Central memory CD8-positive, alpha-beta T cell (primary cell): ENCODE measurements around the gene SCG2.
"Not testable (repeated sequence)": the region's sequence is repeated elsewhere in the genome, so short reads cannot be mapped to it uniquely, and the experiment has no call there.

Source experiments
- ATAC-seq: fragments of 150-1000 bp; cut with Tn5 transposase; replicated peaks from 2 replicates; pipeline ENCODE4 v1.10.0; 2022; ENCODE audit warnings: mild to moderate bottlenecking, moderate FRiP score, moderate number of reproducible peaks; ENCODE audit not compliant: poor library complexity, severe bottlenecking; ENCODE audit errors: extremely low read depth
- DNase-seq, 2 donors: peaks; one replicate each; pipeline ENCODE4 v3.0.0; 2021; ENCODE audit warnings: low spot score in 2 of 2
- H3K27ac Mint-ChIP-seq: one replicate; pipeline ENCODE4 v1.8.0; 2022; ENCODE audit warnings: low read depth, mild to moderate bottlenecking, moderate library complexity, mixed read lengths
- H3K27me3 Mint-ChIP-seq: one replicate; pipeline ENCODE4 v1.8.0; 2022; ENCODE audit warnings: mixed read lengths
- H3K36me3 Mint-ChIP-seq: one replicate; pipeline ENCODE4 v1.8.0; 2022; ENCODE audit warnings: mild to moderate bottlenecking, moderate library complexity, mixed read lengths; ENCODE audit not compliant: insufficient read depth
- H3K4me1 Mint-ChIP-seq: one replicate; pipeline ENCODE4 v1.8.0; 2022; ENCODE audit warnings: mixed read lengths
- H3K4me3 Mint-ChIP-seq: one replicate; pipeline ENCODE4 v1.8.0; 2022; ENCODE audit warnings: mild to moderate bottlenecking, moderate library complexity, mixed read lengths
- H3K9me3 Mint-ChIP-seq: one replicate; pipeline ENCODE4 v1.8.0; 2022; ENCODE audit warnings: mixed read lengths

The SCG2 gene

GRCh38 chr2:223602972-223603371 is 811 bp upstream of the SCG2 start:
- ATAC-seq (no peak), DNase-seq (no peak)
- Mint-ChIP-seq H3K27ac (no peak overlapping the region), H3K9me3 (peaks cover 6% of the 10 kb centered on the region), H3K4me3 (no peak overlapping the region), H3K4me1 (no peaks in the 10 kb centered on the region), H3K27me3 (peaks cover 41% of the 10 kb centered on the region), H3K36me3 (no peaks in the 10 kb centered on the region)

GRCh38 chr2:223601018-223601417 is 1.1 kb downstream of the SCG2 start:
- no peaks in the 10 kb centered on the region for H3K4me1 Mint-ChIP-seq
- H3K4me3 Mint-ChIP-seq: no peak overlapping the region
- peaks cover 6% of the 10 kb centered on the region for H3K9me3 Mint-ChIP-seq

DNA sequence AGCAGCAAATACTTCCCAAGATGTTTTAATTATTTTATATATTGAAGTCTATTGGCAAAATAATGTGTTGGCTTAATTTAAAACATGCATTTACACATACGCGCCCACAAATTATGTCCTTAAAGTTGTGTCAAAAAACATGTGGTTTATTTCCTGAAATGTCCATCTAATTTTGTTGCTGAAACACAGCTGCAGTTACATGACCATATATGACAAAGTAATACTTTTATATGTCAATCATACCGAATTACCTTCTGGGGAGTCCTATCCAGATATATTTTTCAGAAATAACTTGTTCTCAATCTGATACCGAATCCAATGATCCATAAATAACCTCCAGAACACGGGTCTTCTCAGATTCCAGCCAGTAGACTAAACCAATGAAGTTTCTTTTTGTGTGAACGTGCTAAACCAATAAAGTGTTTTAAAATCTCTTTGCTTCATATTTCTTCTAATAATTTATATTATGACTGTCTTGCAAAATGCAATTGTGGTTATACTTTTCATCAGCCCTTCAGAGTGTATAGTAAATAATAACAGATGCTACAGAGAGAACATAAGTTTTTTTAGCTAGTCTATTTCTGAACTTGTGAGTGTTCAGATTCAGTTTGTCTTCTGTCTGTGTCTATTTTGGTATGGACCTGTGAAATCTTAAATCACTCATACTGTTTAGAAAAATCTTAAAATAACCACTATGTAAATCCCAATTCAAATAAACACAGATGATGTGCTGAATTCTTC is 2.4 kb downstream of the SCG2 start:
- no peaks in the 10 kb centered on the region for H3K36me3 Mint-ChIP-seq
- no peak overlapping the region for H3K4me3 Mint-ChIP-seq
- peaks cover 26% of the 10 kb centered on the region for H3K27me3 Mint-ChIP-seq
- ATAC-seq: no peak
- H3K27ac Mint-ChIP-seq: no peak overlapping the region
- DNase-seq: no peak
- H3K4me1 Mint-ChIP-seq: no peaks in the 10 kb centered on the region
- H3K9me3 Mint-ChIP-seq: peaks cover 6% of the 10 kb centered on the region

More at GRCh38 chr2:223601018-223601417, 1.1 kb downstream of the SCG2 start:
- no peak for ATAC-seq
- H3K36me3 Mint-ChIP-seq: no peaks in the 10 kb centered on the region
- no peak overlapping the region for H3K27ac Mint-ChIP-seq
- DNase-seq: no peak
- H3K27me3 Mint-ChIP-seq: peaks cover 36% of the 10 kb centered on the region

DNA sequence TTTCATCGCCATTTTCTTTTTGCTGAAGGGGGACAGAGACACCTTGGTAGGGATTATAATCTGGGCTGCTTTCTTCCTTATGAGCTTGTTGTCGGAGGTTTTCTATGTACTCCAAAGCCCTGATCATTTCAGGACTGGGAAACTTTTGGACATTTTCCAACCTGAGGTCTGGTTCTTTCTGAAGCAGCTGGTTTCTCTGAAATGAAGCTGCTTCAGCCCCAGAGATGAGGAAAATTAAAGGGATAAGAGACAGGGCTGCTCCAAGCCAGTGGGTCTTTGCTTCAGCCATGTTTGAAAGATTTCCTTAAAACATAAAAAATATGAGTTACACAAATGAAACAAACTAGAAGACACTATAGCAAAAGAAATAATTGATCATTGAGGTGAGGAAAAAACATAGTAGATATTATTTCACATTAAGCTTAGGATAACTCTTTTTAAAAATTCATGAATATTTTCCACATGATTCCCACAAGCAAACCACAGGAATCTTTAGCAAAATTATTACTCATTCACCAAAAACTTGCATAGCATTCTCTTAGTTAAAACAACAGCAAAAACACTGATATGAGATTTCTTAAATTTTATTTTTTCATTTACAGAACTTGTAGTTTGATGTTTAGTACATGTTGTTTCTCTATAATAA is 3.0 kb downstream of the SCG2 start:
- Mint-ChIP-seq H3K4me1 (no peaks in the 10 kb centered on the region), H3K9me3 (peaks cover 6% of the 10 kb centered on the region), H3K4me3 (no peak overlapping the region), H3K27me3 (peaks cover 20% of the 10 kb centered on the region), H3K27ac (no peak overlapping the region), H3K36me3 (no peaks in the 10 kb centered on the region)
- no peak for DNase-seq
- ATAC-seq: no peak

DNA sequence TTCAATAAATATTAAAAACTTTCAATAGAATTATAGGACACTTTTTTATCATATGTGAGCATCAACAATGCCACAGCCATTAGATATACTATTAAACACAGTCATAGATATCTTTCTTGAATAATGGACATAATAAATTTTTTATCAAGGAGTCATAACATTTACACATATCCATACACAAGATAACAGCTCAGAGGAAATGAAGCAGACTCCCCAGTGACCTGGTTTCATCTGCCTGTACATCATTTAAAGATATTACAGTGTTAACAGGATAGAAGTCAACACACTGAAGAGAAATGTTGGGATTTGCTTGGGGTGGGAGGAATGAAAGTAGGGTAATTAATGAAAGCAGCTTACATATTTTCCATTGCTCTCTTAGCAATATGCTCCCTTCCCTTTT is 5.1 kb downstream of the SCG2 start:
- Mint-ChIP-seq H3K27me3 (peaks cover 20% of the 10 kb centered on the region), H3K9me3 (peaks cover 6% of the 10 kb centered on the region), H3K4me1 (no peaks in the 10 kb centered on the region), H3K4me3 (no peak overlapping the region), H3K36me3 (no peaks in the 10 kb centered on the region), H3K27ac (no peak overlapping the region)
- DNase-seq: no peak
- no peak for ATAC-seq

DNA sequence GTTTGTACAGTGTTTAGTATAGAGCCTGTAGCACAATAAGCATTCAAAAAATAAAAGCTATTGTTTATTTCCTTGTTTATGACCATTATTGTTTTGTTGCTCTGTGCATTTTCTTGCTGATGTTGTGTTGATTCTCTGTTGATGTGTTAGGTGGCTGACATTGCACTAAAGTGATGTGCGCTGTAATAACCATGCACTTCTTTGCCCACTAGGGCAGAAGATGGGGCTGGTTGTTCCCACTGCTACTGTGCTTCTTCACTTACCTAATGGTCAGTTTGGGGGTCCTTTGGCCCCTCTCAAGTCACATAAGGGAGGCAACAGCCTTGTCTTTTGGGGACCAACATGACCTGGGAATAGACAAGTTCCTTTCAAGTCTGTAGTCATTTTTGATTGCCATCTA is 6.0 kb downstream of the SCG2 start:
- Mint-ChIP-seq H3K9me3 (peaks cover 6% of the 10 kb centered on the region), H3K27ac (no peak overlapping the region), H3K36me3 (no peaks in the 10 kb centered on the region), H3K27me3 (peaks cover 20% of the 10 kb centered on the region), H3K4me1 (no peaks in the 10 kb centered on the region), H3K4me3 (no peak overlapping the region)
- ATAC-seq (no peak), DNase-seq (no peak)

GRCh38 chr2:223594831-223595230 is 7.3 kb downstream of the SCG2 start:
- peaks cover 6% of the 10 kb centered on the region for H3K9me3 Mint-ChIP-seq
- H3K4me3 Mint-ChIP-seq: no peak overlapping the region
- no peak for DNase-seq
- no peak for ATAC-seq
- H3K4me1 Mint-ChIP-seq: no peaks in the 10 kb centered on the region
- H3K27ac Mint-ChIP-seq: no peak overlapping the region
- H3K27me3 Mint-ChIP-seq: peaks cover 20% of the 10 kb centered on the region
- H3K36me3 Mint-ChIP-seq: no peaks in the 10 kb centered on the region

DNA sequence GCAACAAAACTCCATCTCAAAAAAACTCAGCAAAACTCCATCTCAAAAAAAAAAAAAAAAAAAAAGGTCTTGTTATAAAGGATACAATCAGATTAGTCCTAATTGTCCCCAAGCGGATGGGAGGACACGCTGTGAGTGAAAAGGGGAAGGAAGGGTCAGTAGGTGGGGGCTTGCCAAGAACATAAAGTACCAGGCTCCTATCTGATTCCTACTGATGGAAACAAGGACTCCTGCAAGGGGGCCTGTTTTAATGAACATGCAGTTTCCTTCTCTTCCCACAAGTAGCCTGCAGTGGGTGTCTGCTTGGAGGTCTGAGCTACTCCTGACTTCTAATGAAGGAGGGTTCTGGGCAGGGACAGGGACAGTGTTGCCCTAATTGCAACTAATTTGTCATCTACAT is 7.9 kb downstream of the SCG2 start:
- Mint-ChIP-seq H3K4me1 (no peaks in the 10 kb centered on the region), H3K9me3 (peaks cover 6% of the 10 kb centered on the region), H3K4me3 (no peak overlapping the region), H3K27me3 (peaks cover 19% of the 10 kb centered on the region), H3K36me3 (no peaks in the 10 kb centered on the region), H3K27ac (no peak overlapping the region)
- no peak for ATAC-seq
- no peak for DNase-seq

- H3K27ac Mint-ChIP-seq, DNase-seq, ATAC-seq, H3K9me3 Mint-ChIP-seq, H3K4me3 Mint-ChIP-seq, H3K36me3 Mint-ChIP-seq, H3K27me3 Mint-ChIP-seq, H3K4me1 Mint-ChIP-seq: not testable (repeated sequence)
Observed at GRCh38 chr2:223592689-223593088, 9.5 kb downstream of the SCG2 start.

- Mint-ChIP-seq H3K4me1 (no peaks in the 10 kb centered on the region), H3K9me3 (no peaks in the 10 kb centered on the region), H3K36me3 (no peaks in the 10 kb centered on the region), H3K27me3 (no peaks in the 10 kb centered on the region), H3K4me3 (no peak overlapping the region), H3K27ac (no peak overlapping the region)
- ATAC-seq (no peak), DNase-seq (no peak)
Observed at GRCh38 chr2:223591596-223591995, 10.6 kb downstream of the SCG2 start.

GRCh38 chr2:223590964-223591363 is 11.2 kb downstream of the SCG2 start:
- Mint-ChIP-seq H3K9me3 (no peaks in the 10 kb centered on the region), H3K36me3 (no peaks in the 10 kb centered on the region), H3K4me1 (no peaks in the 10 kb centered on the region), H3K27ac (no peak overlapping the region), H3K27me3 (no peaks in the 10 kb centered on the region), H3K4me3 (no peak overlapping the region)
- ATAC-seq: no peak
- no peak for DNase-seq

DNA sequence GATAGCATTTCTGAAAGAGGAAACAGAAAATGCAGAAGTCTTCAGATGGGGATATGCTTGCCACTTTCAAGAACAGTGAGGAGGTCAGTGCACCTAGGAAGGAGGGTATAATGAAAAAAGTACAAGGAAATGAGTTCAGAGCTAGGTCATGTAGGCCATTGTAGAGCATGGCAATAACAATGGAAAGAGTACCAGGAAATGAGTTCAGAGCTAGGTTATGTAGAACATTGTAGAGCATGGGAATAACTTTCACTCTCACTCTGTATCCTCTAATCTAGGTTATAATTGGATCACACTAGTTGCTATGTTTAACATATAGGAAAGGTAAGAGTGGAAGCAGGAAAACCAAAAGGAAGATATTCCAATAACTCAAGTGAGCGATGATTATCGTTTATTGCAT is 12.3 kb downstream of the SCG2 start:
- H3K36me3 Mint-ChIP-seq: no peaks in the 10 kb centered on the region
- H3K9me3 Mint-ChIP-seq: no peaks in the 10 kb centered on the region
- no peaks in the 10 kb centered on the region for H3K4me1 Mint-ChIP-seq
- H3K27me3 Mint-ChIP-seq: no peaks in the 10 kb centered on the region
- ATAC-seq (no peak), DNase-seq (no peak)
- H3K4me3 Mint-ChIP-seq: no peak overlapping the region
- H3K27ac Mint-ChIP-seq: no peak overlapping the region

DNA sequence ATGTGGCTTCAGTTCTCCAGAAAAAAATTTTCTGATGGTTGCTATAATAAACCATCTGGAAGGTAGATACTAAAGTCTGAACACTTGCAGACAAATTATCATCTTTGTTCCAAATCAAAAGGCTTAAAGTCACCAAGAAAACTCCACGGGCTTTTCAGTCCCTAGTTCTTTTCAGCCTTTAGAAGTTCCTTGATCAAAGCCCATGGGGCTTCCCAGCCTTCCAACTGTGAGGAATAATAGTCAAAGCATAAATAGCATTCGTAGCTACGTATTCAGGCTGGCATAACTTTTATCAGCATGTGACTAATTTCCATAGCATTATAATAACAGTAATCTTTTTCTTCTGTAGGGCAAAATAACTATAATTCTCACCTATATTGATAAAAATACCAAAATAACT is 13.9 kb downstream of the SCG2 start:
- Mint-ChIP-seq H3K27me3 (no peaks in the 10 kb centered on the region), H3K4me3 (no peak overlapping the region), H3K4me1 (no peaks in the 10 kb centered on the region), H3K36me3 (no peaks in the 10 kb centered on the region), H3K9me3 (no peaks in the 10 kb centered on the region), H3K27ac (no peak overlapping the region)
- ATAC-seq: no peak
- DNase-seq: no peak
